ENCODE results near the gene CPVL.

DNA sequence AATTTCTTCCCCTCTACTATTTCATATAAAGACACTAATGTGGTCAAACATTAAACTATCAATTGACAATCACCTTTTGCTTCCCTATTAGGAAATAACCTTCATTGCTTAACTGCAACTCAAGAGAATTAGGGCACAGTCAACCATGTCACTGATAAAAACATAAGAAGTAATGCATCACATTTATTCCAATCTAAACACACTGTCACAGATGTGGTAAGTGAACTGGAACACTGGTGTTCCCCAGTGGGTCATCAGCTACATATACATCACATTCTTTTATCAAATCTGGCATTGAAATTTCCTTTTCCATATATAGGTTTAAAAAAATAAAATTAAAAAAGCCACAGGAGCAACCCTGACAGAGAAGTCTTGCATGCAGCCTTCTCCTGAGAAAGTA, 191.9 kb downstream of the CPVL start:
- TF ChIP-seq, protein P1, sequence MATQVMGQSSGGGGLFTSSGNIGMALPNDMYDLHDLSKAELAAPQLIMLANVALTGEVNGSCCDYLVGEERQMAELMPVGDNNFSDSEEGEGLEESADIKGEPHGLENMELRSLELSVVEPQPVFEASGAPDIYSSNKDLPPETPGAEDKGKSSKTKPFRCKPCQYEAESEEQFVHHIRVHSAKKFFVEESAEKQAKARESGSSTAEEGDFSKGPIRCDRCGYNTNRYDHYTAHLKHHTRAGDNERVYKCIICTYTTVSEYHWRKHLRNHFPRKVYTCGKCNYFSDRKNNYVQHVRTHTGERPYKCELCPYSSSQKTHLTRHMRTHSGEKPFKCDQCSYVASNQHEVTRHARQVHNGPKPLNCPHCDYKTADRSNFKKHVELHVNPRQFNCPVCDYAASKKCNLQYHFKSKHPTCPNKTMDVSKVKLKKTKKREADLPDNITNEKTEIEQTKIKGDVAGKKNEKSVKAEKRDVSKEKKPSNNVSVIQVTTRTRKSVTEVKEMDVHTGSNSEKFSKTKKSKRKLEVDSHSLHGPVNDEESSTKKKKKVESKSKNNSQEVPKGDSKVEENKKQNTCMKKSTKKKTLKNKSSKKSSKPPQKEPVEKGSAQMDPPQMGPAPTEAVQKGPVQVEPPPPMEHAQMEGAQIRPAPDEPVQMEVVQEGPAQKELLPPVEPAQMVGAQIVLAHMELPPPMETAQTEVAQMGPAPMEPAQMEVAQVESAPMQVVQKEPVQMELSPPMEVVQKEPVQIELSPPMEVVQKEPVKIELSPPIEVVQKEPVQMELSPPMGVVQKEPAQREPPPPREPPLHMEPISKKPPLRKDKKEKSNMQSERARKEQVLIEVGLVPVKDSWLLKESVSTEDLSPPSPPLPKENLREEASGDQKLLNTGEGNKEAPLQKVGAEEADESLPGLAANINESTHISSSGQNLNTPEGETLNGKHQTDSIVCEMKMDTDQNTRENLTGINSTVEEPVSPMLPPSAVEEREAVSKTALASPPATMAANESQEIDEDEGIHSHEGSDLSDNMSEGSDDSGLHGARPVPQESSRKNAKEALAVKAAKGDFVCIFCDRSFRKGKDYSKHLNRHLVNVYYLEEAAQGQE (IDR thresholded peaks at IDR 0.05; ENCODE audit: insufficient read depth in 1 of 2, low read depth in 2 of 2, low read length in 1 of 2), result no peak
- TF ChIP-seq, protein P2, sequence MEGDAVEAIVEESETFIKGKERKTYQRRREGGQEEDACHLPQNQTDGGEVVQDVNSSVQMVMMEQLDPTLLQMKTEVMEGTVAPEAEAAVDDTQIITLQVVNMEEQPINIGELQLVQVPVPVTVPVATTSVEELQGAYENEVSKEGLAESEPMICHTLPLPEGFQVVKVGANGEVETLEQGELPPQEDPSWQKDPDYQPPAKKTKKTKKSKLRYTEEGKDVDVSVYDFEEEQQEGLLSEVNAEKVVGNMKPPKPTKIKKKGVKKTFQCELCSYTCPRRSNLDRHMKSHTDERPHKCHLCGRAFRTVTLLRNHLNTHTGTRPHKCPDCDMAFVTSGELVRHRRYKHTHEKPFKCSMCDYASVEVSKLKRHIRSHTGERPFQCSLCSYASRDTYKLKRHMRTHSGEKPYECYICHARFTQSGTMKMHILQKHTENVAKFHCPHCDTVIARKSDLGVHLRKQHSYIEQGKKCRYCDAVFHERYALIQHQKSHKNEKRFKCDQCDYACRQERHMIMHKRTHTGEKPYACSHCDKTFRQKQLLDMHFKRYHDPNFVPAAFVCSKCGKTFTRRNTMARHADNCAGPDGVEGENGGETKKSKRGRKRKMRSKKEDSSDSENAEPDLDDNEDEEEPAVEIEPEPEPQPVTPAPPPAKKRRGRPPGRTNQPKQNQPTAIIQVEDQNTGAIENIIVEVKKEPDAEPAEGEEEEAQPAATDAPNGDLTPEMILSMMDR (IDR thresholded peaks at IDR 0.05), result no peak
- TF ChIP-seq POLR2AphosphoS5 (IDR thresholded peaks at IDR 0.05; ENCODE audit: low read depth, low read length), result no peak
- no peak for TF ChIP-seq TCF7L2 (IDR thresholded peaks at IDR 0.05; ENCODE audit: low read depth, low read length)

Measured in Panc1 (cell line).